Measurements from ENCODE around the gene NAP1L4.

GRCh38 chr11:3002871-3003270 lies 10.7 kb upstream of the NAP1L4 start:
- TF ChIP-seq GATA2 (IDR thresholded peaks at IDR 0.05; ENCODE audit: low read depth, low read length) (no peak), GATA3 (IDR thresholded peaks at IDR 0.05; ENCODE audit: low read depth, low read length) (no peak)
